Activated CD4-positive, alpha-beta memory T cell treated with anti-CD3 and anti-CD28 coated beads for 36 hours (primary cell): ENCODE data around the gene PHLDA3. TPM values are rescaled to one million over a fixed set of nuclear protein-coding genes. Genes with fewer than 3 reads are reported as not detected.

Source experiments
- CTCF ChIA-PET: fragments of 350-600 bp; sonication (Branson Sonifier 250); formaldehyde crosslinking; loops from one replicate; lab custom pipeline; 2021; ENCODE audit warnings: antibody characterized with exemption, inconsistent platforms; lab: Charles Lee
- POLR2A ChIA-PET: fragments of 350-600 bp; sonication (Branson Sonifier 250); formaldehyde crosslinking; loops from one replicate; lab custom pipeline; 2021; ENCODE audit warnings: antibody characterized with exemption; lab: Charles Lee
- DNase-seq: peaks from one replicate; pipeline ENCODE4 v3.0.0-alpha.2; 2020
- H3K27ac Mint-ChIP-seq: one replicate; pipeline ENCODE4 v1.8.0; 2021; ENCODE audit warnings: mixed read lengths
- H3K27me3 Mint-ChIP-seq: one replicate; pipeline ENCODE4 v1.8.0; 2021; ENCODE audit warnings: mixed read lengths
- H3K36me3 Mint-ChIP-seq: one replicate; pipeline ENCODE4 v1.8.0; 2021; ENCODE audit warnings: mixed read lengths
- H3K4me1 Mint-ChIP-seq: one replicate; pipeline ENCODE4 v1.8.0; 2021; ENCODE audit warnings: low read depth, mixed read lengths
- H3K4me3 Mint-ChIP-seq: one replicate; pipeline ENCODE4 v1.8.0; 2021; ENCODE audit warnings: mild to moderate bottlenecking, mixed read lengths
- H3K9me3 Mint-ChIP-seq: one replicate; pipeline ENCODE4 v1.8.0; 2021; ENCODE audit warnings: mixed read lengths
- intact Hi-C: fragments of 100-400 bp; cut with micrococcal nuclease; formaldehyde crosslinking; loops from one replicate; pipeline ENCODE4 v1.15.1; 2023
- total RNA-seq, 2 experiments: library from RNA; stranded (reverse); gene quantifications; one replicate each; pipeline ENCODE4 v1.2.3, GENCODE V29; 2021

Gene PHLDA3
- total RNA-seq, 2 experiments from 2014 or later, result 3.4 to 4.1 TPM

- ChIA-PET POLR2A (no interaction called here), CTCF (interaction anchor here (4.4 to 8.8 kb wide), 5 partner anchors 12 to 76 kb away, joined by 48 to 291 read pairs (median 143); no protein-coding TSS in a partner anchor)
- no peaks in the 10 kb centered on the region for H3K9me3 Mint-ChIP-seq
- no peak overlapping the region for H3K4me3 Mint-ChIP-seq
- peaks cover 5% of the 10 kb centered on the region for H3K36me3 Mint-ChIP-seq
- no peak overlapping the region for H3K27ac Mint-ChIP-seq
- H3K27me3 Mint-ChIP-seq, result no peaks in the 10 kb centered on the region
- intact Hi-C loops, result no loop called here
- DNase-seq, result no peak
- H3K4me1 Mint-ChIP-seq, result peaks cover 16% of the 10 kb centered on the region
These were observed 41.7 kb upstream of the PHLDA3 start for GRCh38 chr1:201510734-201511133.

- H3K9me3 Mint-ChIP-seq, result no peaks in the 10 kb centered on the region
- no peaks in the 10 kb centered on the region for H3K27me3 Mint-ChIP-seq
- peaks cover 3% of the 10 kb centered on the region for H3K36me3 Mint-ChIP-seq
- intact Hi-C loops, result no loop called here
- H3K4me3 Mint-ChIP-seq, result no peak overlapping the region
- POLR2A ChIA-PET, result interaction anchor here (0.8 to 2.7 kb wide), 2 partner anchors 28 to 655 kb away, joined by 3 to 10 read pairs; no protein-coding TSS in a partner anchor
- H3K4me1 Mint-ChIP-seq, result peaks cover 24% of the 10 kb centered on the region
- CTCF ChIA-PET, result interaction anchor here (1.4 to 8.8 kb wide), 3 partner anchors 28 to 74 kb away, joined by 6 to 291 read pairs (median 150); no protein-coding TSS in a partner anchor
- H3K27ac Mint-ChIP-seq, result no peak overlapping the region
- no peak for DNase-seq
These were observed 40.8 kb upstream of the PHLDA3 start for GRCh38 chr1:201509601-201510374.

- H3K4me3 Mint-ChIP-seq, result no peak overlapping the region
- CTCF ChIA-PET, result interaction anchor here (1.4 to 8.8 kb wide), 3 partner anchors 27 to 73 kb away, joined by 6 to 291 read pairs (median 150); no protein-coding TSS in a partner anchor
- no peak overlapping the region for H3K27ac Mint-ChIP-seq
- POLR2A ChIA-PET, result interaction anchor here (2.7 kb wide), 1 partner anchor 27 kb away, joined by 10 read pairs; no protein-coding TSS in a partner anchor
- intact Hi-C loops, result no loop called here
- H3K4me1 Mint-ChIP-seq, result peaks cover 30% of the 10 kb centered on the region
- no peaks in the 10 kb centered on the region for H3K9me3 Mint-ChIP-seq
- no peaks in the 10 kb centered on the region for H3K27me3 Mint-ChIP-seq
- no peak for DNase-seq
- H3K36me3 Mint-ChIP-seq, result no peaks in the 10 kb centered on the region
These were observed 39.8 kb upstream of the PHLDA3 start for GRCh38 chr1:201508809-201509208.

GRCh38 chr1:201507360-201507675 is 38.3 kb upstream of the PHLDA3 start:
- Mint-ChIP-seq H3K27ac (peak overlapping the region; percentile 72), H3K4me3 (peak overlapping the region; percentile 82), H3K9me3 (no peaks in the 10 kb centered on the region), H3K36me3 (no peaks in the 10 kb centered on the region), H3K4me1 (peaks cover 37% of the 10 kb centered on the region), H3K27me3 (no peaks in the 10 kb centered on the region)
- POLR2A ChIA-PET, result interaction anchor here (0.5 to 2.7 kb wide), 2 partner anchors 26 to 60 kb away, joined by 3 to 10 read pairs; no protein-coding TSS in a partner anchor
- CTCF ChIA-PET, result interaction anchor here (1.0 to 7.6 kb wide), 5 partner anchors 11 to 72 kb away, joined by 3 to 73 read pairs (median 4); no protein-coding TSS in a partner anchor
- intact Hi-C loops, result loop anchor here (1.0 to 2.0 kb wide), 3 partner anchors 27 to 353 kb away; partner anchors contain the start of gene TMEM9
- no peak for DNase-seq

GRCh38 chr1:201506557-201507359 is 37.8 kb upstream of the PHLDA3 start, which contains the start of gene CSRP1:
Gene CSRP1, minus strand, starts transcription at chr1:201507123. Its CDS starts 10,820 bp downstream, at chr1:201496303.
- Mint-ChIP-seq H3K27me3 (no peaks in the 10 kb centered on the region), H3K27ac (peak within 1 kb of the TSS; percentile 83), H3K4me3 (peak within 1 kb of the TSS; percentile 91), H3K36me3 (no peaks in the 10 kb centered on the region), H3K4me1 (peaks cover 37% of the 10 kb centered on the region), H3K9me3 (no peaks in the 10 kb centered on the region)
- ChIA-PET POLR2A (interaction anchor here (0.5 to 2.7 kb wide), 2 partner anchors 25 to 59 kb away, joined by 3 to 10 read pairs; no protein-coding TSS in a partner anchor), CTCF (interaction anchor here (1.0 to 7.6 kb wide), 6 partner anchors 11 to 72 kb away, joined by 3 to 73 read pairs (median 4); no protein-coding TSS in a partner anchor)
- DNase-seq, result peak; percentile 89
- intact Hi-C loops, result loop anchor here (1.0 to 2.0 kb wide), 3 partner anchors 26 to 352 kb away; partner anchors contain the start of gene TMEM9

- intact Hi-C loops, result loop anchor here (2.0 kb wide), 1 partner anchor 351 kb away; the partner anchor contains the start of gene TMEM9
- CTCF ChIA-PET, result interaction anchor here (0.5 to 7.6 kb wide), 4 partner anchors 24 to 1025 kb away, joined by 3 to 73 read pairs (median 3); no protein-coding TSS in a partner anchor
- H3K27me3 Mint-ChIP-seq, result no peaks in the 10 kb centered on the region
- H3K9me3 Mint-ChIP-seq, result no peaks in the 10 kb centered on the region
- peak overlapping the region; percentile 91 for H3K4me3 Mint-ChIP-seq
- no peak for DNase-seq
- H3K4me1 Mint-ChIP-seq, result peaks cover 37% of the 10 kb centered on the region
- no peaks in the 10 kb centered on the region for H3K36me3 Mint-ChIP-seq
- peak overlapping the region; percentile 83 for H3K27ac Mint-ChIP-seq
- POLR2A ChIA-PET, result no interaction called here
These were observed 37.1 kb upstream of the PHLDA3 start for GRCh38 chr1:201506092-201506491.

- Mint-ChIP-seq H3K4me3 (peak overlapping the region; percentile 91), H3K9me3 (no peaks in the 10 kb centered on the region), H3K27ac (no peak overlapping the region), H3K27me3 (no peaks in the 10 kb centered on the region), H3K36me3 (no peaks in the 10 kb centered on the region), H3K4me1 (peaks cover 37% of the 10 kb centered on the region)
- ChIA-PET CTCF (interaction anchor here (0.5 to 13.7 kb wide), 6 partner anchors 8 to 1024 kb away, joined by 3 to 143 read pairs (median 3); no protein-coding TSS in a partner anchor), POLR2A (no interaction called here)
- DNase-seq, result no peak
- intact Hi-C loops, result no loop called here
These were observed 36.5 kb upstream of the PHLDA3 start for GRCh38 chr1:201505503-201505890.

GRCh38 chr1:201504799-201505502 is 36.0 kb upstream of the PHLDA3 start:
- DNase-seq, result no peak
- Mint-ChIP-seq H3K9me3 (no peaks in the 10 kb centered on the region), H3K27ac (no peak overlapping the region), H3K4me3 (peak overlapping the region; percentile 91), H3K36me3 (no peaks in the 10 kb centered on the region), H3K4me1 (peaks cover 37% of the 10 kb centered on the region), H3K27me3 (no peaks in the 10 kb centered on the region)
- intact Hi-C loops, result no loop called here
- CTCF ChIA-PET, result interaction anchor here (0.6 to 13.7 kb wide), 5 partner anchors 9 to 57 kb away, joined by 3 to 143 read pairs (median 4); no protein-coding TSS in a partner anchor
- POLR2A ChIA-PET, result no interaction called here

- Mint-ChIP-seq H3K4me1 (peaks cover 37% of the 10 kb centered on the region), H3K27ac (no peak overlapping the region), H3K36me3 (no peaks in the 10 kb centered on the region), H3K27me3 (no peaks in the 10 kb centered on the region), H3K9me3 (no peaks in the 10 kb centered on the region), H3K4me3 (no peak overlapping the region)
- DNase-seq, result no peak
- ChIA-PET CTCF (interaction anchor here (1.4 to 13.7 kb wide), 5 partner anchors 9 to 68 kb away, joined by 4 to 143 read pairs (median 8); no protein-coding TSS in a partner anchor), POLR2A (no interaction called here)
- intact Hi-C loops, result no loop called here
These were observed 35.2 kb upstream of the PHLDA3 start for GRCh38 chr1:201504179-201504631.

- POLR2A ChIA-PET, result no interaction called here
- Mint-ChIP-seq H3K9me3 (no peaks in the 10 kb centered on the region), H3K4me1 (peaks cover 37% of the 10 kb centered on the region), H3K27me3 (no peaks in the 10 kb centered on the region), H3K4me3 (no peak overlapping the region), H3K27ac (no peak overlapping the region), H3K36me3 (no peaks in the 10 kb centered on the region)
- no peak for DNase-seq
- CTCF ChIA-PET, result interaction anchor here (1.4 to 13.7 kb wide), 5 partner anchors 10 to 68 kb away, joined by 4 to 143 read pairs (median 8); no protein-coding TSS in a partner anchor
- intact Hi-C loops, result no loop called here
These were observed 34.6 kb upstream of the PHLDA3 start for GRCh38 chr1:201503397-201504176.
